ENCODE data around the gene PRKD2.
A peak's percentile ranks its signal among the peaks of the same experiment; 100 is the strongest.
"Not testable (repeated sequence)": the region's sequence is repeated elsewhere in the genome, so short reads cannot be mapped to it uniquely, and the experiment has no call there.

The PRKD2 gene

DNA sequence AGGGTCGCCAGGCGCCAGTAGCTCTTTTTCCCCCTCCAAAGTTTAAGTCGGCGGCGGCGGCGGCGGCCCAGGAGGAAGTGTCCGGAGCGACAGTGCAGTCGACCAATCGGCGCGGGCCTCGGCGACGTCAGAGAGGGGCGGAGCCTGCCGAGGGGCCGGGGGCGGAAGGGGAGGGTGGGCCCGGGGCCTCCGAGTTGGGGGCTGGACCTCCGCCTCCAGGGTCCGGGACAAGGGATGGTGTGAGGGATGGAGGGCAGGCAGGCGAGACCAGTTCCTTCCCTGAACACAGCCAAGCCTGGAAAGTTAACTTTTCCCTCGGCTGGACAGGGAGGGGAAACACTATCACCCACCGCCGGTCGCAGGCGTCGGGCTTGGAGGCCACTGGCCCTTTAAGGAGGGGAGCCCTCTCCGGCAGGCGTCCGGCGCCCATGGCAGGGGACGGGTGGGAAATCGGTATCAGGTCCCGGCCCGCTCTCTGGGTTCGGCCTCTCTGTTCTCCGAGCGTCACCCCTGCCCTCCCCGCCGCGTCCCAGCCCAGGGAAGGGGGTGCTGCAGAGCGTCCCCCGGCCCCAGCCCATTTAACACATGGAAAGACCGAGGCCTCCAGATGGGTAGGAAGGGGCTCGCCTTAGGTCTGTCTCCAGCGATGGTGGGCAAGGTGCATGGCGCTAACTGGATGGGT, at the start of gene PRKD2:
Gene PRKD2, minus strand, starts transcription at position 81 of the 682 bp plus-strand sequence. CDS start 744 bp downstream, outside the sequence.
- peak; percentile 70 to 89 for DNase-seq (ENCODE audit: low read depth in 1 of 2, low spot score in 1 of 2)

DNA sequence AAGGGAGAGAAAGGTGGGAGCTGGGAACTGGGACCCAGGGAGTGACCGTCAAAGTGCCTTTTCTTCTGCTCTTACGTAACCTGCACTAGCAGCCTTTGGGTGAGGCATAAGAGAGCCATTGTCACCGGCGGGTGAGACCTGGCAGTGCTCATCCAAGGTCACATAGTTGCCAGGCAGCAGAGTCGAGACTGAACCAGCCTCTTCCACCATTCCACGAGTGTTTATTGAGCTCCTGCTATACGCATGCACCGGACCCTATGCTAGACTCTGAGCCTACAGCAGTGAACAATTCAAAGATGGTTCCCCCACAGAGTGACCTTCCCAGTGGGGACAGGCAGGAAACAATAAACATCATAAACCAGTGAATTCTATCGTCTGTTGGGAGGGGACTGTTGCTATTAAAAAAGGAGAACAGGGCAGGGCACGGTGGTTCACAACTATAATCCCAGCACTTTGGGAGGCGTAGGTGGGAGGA, 47.9 kb upstream of the PRKD2 start:
- DNase-seq (ENCODE audit: low read depth in 1 of 2, low spot score in 1 of 2), result no peak

- no peak for DNase-seq (ENCODE audit: low read depth in 1 of 2, low spot score in 1 of 2)
Measured at GRCh38 chr19:46762245-46762890, 45.5 kb upstream of the PRKD2 start.

- no peak for DNase-seq (ENCODE audit: low read depth in 1 of 2, low spot score in 1 of 2)
Measured at GRCh38 chr19:46761418-46761831, 44.5 kb upstream of the PRKD2 start.

DNA sequence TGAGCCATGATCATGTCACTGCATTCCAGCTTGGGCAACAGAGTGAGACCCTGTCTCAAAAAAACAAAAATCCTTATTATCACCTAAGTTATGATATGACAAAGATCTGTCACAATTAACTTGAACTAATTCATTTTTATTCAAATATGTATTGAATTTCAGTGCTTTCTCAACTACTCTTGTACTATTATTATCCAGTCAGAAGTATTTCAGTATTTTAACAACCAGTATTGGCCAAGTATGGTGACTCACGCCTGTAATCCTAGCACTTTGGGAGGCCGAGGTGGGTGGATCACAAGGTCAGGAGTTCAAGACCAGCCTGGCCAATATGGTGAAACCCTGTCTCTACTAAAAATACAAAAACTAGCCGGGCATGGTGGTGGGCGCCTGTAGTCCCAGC, 44.0 kb upstream of the PRKD2 start:
- DNase-seq (ENCODE audit: low read depth in 1 of 2, low spot score in 1 of 2), result not testable (repeated sequence)

GRCh38 chr19:46760363-46760762, 43.4 kb upstream of the PRKD2 start:
- DNase-seq (ENCODE audit: low read depth in 1 of 2, low spot score in 1 of 2), result no peak

DNA sequence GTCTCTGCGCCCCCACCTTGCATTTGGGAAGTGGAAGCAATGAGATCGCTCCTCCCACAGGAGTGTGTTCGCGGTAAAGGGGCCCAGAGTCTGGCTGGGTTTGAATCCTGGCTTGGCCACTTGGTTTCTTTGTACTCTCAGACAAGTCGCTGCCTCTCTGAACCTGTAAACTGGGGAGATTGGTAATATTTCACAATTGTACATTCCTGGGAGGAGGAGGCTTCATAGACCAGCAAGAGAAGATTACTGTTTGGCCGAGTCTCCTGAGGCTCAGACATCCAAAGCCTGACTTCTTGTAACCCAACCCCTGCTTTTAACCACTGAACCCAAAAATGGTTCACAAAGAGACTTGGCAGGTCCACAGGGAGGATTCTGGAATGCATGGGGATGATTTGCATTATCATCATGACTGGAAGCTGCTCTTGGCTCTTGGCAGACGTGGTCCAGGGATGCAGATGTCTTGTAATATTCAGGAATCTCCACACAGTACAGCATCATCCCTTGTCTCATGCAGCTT, 43.0 kb upstream of the PRKD2 start:
- no peak for DNase-seq (ENCODE audit: low read depth in 1 of 2, low spot score in 1 of 2)

- DNase-seq (ENCODE audit: low read depth in 1 of 2, low spot score in 1 of 2), result no peak
Measured at GRCh38 chr19:46759206-46759605, 42.3 kb upstream of the PRKD2 start.

- no peak for DNase-seq (ENCODE audit: low read depth in 1 of 2, low spot score in 1 of 2)
Measured at GRCh38 chr19:46756544-46756888, 39.6 kb upstream of the PRKD2 start.

DNA sequence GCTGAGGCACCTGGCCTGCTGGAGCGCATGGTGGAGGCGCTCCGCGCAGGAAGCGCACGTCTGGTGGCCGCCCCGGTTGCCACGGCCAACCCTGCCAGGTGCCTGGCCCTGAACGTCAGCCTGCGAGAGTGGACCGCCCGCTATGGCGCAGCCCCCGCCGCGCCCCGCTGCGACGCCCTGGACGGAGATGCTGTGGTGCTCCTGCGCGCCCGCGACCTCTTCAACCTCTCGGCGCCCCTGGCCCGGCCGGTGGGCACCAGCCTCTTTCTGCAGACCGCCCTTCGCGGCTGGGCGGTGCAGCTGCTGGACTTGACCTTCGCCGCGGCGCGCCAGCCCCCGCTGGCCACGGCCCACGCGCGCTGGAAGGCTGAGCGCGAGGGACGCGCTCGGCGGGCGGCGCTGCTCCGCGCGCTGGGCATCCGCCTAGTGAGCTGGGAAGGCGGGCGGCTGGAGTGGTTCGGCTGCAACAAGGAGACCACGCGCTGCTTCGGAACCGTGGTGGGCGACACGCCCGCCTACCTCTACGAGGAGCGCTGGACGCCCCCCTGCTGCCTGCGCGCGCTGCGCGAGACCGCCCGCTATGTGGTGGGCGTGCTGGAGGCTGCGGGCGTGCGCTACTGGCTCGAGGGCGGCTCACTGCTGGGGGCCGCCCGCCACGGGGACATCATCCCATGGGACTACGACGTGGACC, 39.1 kb upstream of the PRKD2 start:
- DNase-seq (ENCODE audit: low read depth in 1 of 2, low spot score in 1 of 2), result no peak

DNA sequence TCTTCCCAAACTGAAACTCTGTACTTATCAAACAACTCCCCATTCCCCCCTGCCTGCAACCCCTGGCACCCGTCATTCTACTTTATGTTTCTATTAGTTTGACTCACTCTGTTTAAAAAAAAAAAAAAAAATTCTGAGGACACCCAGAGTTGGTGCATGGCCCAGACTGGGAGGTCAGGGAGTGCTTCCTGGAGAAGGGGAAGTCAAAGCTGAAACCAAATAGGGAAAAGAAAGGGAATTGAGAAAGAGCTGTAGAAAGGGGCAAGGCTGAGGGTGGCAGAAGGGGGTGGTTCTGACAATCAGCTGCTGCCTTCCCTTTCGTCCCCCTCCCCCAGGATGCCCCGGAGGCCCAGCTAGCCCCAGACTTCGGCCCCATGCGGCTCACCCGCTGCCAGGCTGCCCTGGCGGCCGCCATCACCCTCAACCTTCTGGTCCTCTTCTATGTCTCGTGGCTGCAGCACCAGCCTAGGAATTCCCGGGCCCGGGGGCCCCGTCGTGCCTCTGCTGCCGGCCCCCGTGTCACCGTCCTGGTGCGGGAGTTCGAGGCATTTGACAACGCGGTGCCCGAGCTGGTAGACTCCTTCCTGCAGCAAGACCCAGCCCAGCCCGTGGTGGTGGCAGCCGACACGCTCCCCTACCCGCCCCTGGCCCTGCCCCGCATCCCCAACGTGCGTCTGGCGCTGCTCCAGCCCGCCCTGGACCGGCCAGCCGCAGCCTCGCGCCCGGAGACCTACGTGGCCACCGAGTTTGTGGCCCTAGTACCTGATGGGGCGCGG, 38.4 kb upstream of the PRKD2 start:
- DNase-seq (ENCODE audit: low read depth in 1 of 2, low spot score in 1 of 2), result no peak

- DNase-seq (ENCODE audit: low read depth in 1 of 2, low spot score in 1 of 2), result peak; percentile 35 to 48
Measured at GRCh38 chr19:46753420-46754155, 36.7 kb upstream of the PRKD2 start.

GRCh38 chr19:46748325-46749109, 31.6 kb upstream of the PRKD2 start:
- DNase-seq (ENCODE audit: low read depth in 1 of 2, low spot score in 1 of 2), result peak; percentile 46 to 62

DNA sequence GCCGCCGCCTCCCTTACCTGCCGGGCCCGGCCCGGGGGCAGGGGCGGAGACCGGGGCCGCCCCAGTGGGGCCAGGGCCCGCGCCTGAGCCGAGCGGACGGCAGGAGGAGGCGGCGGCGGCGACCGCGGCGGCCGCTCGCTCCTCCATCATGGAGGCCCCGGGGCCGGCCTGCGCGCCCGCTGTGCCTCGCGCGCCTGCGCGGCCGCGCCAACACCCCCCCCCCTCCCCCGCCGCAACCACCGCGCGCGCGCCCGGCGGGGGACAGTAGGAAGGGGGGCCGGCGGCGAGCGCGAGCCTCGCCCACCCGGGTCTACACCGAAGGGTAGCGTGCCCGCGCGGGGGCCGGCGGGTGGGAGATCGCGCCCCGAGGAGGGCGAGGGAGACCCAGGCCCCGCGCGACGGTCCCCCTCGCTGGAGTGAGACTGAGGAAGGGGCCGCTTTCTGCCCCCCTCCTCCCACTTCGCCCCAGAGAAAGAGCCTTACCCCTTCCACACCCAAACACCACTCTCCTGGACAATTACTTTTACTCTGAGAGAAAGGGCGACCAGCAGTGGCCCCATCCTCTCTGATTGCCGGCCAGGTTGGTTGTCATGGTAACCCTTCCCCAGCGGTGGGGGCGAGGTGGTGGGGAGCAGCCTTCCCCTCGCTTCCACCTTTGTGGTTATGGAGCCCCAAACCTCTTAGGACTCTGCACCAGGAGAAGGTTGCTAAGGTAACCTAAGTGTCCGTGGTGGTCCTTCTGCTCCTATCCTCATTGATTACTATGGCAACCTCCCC, 29.6 kb upstream of the PRKD2 start, which contains the start of gene STRN4:
Gene STRN4, minus strand, starts transcription at position 170 of the 777 bp plus-strand sequence. Its CDS starts 20 bp downstream, at position 150.
- peak in 1 of 2 donors; percentile 47 for DNase-seq (ENCODE audit: low read depth in 1 of 2, low spot score in 1 of 2)

DNA sequence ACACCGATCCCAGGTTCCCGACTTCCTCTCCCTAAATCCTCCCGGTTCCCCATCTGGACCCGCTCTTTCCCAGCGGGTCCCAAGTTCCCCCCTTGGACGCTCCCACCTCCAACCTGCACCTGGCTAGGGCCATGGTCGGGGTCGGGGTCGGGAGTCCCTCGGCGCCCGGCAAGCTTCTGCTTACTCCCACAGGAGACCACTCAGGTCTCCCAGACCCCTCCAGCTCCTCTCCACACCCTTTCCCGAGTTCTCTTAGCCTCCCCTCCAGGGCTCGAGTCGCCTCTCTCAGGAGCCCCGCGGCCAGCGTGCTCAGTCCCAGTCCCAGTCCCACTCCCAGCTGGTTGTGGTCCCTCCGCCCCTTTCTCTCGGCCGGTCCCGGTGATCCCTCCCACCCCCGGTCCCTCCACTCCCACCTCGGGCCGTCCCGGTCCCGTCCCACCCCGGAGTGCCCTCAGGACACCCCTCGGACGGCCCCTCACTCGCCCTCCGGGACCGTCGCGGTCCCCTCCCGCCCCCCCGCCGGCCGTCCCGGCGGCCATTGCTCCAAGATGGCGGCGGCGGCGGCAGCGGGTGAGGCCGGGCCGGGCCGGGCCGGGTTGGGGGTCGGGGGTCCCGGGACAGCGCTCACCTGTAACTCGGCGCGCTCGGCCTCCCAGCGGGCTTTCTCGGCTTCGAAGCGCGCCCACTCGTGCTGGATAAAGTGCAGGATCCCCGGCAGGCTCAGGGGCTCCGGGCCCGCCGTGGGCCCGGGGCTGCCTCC, 28.8 kb upstream of the PRKD2 start, which contains the start of gene FKRP:
Gene FKRP, plus strand, starts transcription at position 537 of the 760 bp plus-strand sequence. CDS start 9,394 bp downstream, outside the sequence.
- DNase-seq (ENCODE audit: low read depth in 1 of 2, low spot score in 1 of 2), result peak in 1 of 2 donors; percentile 35

GRCh38 chr19:46745030-46745429, 28.1 kb upstream of the PRKD2 start:
- DNase-seq (ENCODE audit: low read depth in 1 of 2, low spot score in 1 of 2), result no peak

DNA sequence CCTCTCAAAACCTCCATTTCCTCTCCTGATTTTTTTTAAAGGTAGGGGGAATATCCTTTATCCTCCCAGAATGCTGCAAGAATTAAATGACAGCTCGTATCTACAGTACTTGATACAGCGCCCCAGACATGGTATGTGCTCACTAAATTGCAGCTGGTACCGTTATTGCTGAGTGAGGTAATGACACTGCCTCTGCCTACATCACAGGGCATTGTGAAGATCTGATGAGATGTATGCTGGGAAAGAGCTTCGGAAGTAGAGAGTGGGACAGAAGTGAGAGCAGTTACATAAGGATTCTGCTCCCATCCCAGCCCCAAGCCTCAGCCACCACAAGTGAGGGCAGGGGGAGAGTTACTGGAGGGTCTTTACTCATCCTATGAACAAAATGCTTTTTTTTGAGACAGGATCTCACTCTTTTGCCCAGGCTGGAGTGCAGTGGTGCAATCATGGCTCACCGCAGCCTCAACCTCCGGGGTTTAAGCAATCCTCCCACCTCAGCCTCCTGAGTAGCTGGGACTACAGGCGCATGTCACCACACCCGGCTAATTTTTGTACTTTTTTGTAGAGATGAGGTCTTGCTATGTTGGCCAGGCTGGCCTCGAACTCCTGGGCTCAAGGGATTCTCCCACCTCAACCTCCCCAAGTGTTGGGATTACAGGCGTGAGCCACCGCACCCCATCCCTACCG, 27.2 kb upstream of the PRKD2 start:
- DNase-seq (ENCODE audit: low read depth in 1 of 2, low spot score in 1 of 2), result no peak

Measured in stimulated activated CD4-positive, alpha-beta T cell treated with anti-CD3 and anti-CD28 coated beads, Interleukin-15, amount 100 ng/mL, for 1 hour (primary cell).